Measurements from ENCODE around the gene LSM6.

- TF ChIP-seq, protein P1, sequence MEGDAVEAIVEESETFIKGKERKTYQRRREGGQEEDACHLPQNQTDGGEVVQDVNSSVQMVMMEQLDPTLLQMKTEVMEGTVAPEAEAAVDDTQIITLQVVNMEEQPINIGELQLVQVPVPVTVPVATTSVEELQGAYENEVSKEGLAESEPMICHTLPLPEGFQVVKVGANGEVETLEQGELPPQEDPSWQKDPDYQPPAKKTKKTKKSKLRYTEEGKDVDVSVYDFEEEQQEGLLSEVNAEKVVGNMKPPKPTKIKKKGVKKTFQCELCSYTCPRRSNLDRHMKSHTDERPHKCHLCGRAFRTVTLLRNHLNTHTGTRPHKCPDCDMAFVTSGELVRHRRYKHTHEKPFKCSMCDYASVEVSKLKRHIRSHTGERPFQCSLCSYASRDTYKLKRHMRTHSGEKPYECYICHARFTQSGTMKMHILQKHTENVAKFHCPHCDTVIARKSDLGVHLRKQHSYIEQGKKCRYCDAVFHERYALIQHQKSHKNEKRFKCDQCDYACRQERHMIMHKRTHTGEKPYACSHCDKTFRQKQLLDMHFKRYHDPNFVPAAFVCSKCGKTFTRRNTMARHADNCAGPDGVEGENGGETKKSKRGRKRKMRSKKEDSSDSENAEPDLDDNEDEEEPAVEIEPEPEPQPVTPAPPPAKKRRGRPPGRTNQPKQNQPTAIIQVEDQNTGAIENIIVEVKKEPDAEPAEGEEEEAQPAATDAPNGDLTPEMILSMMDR (IDR thresholded peaks at IDR 0.05): no peak
- no peak for TF ChIP-seq EP300 (IDR thresholded peaks at IDR 0.05)
- no peak for TF ChIP-seq POLR2A (IDR thresholded peaks at IDR 0.05)
These were observed 17.3 kb upstream of the LSM6 start for GRCh38 chr4:146158036-146158745.

Measured in ovary (tissue), 3 donors.